Measurements from ENCODE around the gene GSN. TPM values are rescaled to one million over a fixed set of nuclear protein-coding genes. Genes with fewer than 3 reads are reported as not detected.

Gene GSN
- total and polyA plus RNA-seq, 10 of the 15 experiments (the other 5 are each of a cell fraction or from before 2014, with no cell fraction given), result 0.66 to 9.2 (median 6.2) TPM

DNA sequence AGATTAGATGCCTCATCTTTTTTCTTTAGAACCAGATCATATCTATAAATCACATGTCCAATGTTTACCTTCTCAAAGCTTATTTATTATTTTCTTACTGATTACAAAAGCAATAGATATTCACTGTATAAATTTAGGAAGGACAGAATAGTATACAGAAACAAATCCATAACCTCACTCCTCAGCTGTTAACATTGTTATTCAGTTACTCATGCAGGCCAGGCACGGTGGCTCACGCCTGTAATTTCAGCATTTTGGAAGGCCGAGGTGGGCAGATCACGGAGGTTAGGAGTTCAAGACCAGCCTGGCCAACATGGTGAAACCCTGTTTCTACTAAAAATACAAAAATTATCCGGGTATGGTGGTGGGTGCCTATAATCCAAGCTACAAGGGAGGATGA is 86.8 kb downstream of the GSN start (continued):
- TF ChIP-seq, protein P1, sequence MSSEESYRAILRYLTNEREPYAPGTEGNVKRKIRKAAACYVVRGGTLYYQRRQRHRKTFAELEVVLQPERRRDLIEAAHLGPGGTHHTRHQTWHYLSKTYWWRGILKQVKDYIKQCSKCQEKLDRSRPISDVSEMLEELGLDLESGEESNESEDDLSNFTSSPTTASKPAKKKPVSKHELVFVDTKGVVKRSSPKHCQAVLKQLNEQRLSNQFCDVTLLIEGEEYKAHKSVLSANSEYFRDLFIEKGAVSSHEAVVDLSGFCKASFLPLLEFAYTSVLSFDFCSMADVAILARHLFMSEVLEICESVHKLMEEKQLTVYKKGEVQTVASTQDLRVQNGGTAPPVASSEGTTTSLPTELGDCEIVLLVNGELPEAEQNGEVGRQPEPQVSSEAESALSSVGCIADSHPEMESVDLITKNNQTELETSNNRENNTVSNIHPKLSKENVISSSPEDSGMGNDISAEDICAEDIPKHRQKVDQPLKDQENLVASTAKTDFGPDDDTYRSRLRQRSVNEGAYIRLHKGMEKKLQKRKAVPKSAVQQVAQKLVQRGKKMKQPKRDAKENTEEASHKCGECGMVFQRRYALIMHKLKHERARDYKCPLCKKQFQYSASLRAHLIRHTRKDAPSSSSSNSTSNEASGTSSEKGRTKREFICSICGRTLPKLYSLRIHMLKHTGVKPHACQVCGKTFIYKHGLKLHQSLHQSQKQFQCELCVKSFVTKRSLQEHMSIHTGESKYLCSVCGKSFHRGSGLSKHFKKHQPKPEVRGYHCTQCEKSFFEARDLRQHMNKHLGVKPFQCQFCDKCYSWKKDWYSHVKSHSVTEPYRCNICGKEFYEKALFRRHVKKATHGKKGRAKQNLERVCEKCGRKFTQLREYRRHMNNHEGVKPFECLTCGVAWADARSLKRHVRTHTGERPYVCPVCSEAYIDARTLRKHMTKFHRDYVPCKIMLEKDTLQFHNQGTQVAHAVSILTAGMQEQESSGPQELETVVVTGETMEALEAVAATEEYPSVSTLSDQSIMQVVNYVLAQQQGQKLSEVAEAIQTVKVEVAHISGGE (CRISPR knock-in tag; IDR thresholded peaks at IDR 0.05), result no peak

DNA sequence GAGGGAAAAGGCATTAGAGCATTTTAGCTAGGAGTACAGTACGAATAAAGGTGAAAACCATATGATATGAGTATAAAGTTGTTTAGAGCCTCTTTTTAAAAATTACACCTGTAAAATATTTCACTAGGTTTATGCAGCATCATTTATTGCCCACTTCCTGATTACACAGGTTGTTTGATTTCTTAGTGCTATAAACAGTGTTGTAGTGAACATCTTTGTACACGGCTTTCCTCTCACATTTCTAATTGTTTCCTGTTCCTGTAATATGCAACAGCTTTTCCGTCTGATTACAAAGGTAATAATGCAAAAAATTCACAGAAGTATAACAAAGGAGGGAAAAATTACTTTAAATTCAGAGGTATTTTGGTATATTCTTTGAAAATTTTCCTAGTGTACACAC is 89.0 kb downstream of the GSN start:
- ChIA-PET POLR2A (no interaction called here), CTCF (interaction anchor here (0.8 to 3.3 kb wide), 4 partner anchors 37 to 144 kb away, joined by 3 to 16 read pairs (median 3); no protein-coding TSS in a partner anchor), SMC1A (ENCODE audit: uncharacterized antibody, unreplicated experiment) (interaction anchor here (1.0 kb wide), 1 partner anchor 18 kb away, joined by 3 read pairs; no protein-coding TSS in a partner anchor), RAD21 (ENCODE audit: unreplicated experiment) (interaction anchor here (1.7 to 1.8 kb wide), 2 partner anchors 9 to 12 kb away, joined by 3 to 4 read pairs; no protein-coding TSS in a partner anchor)
- Histone ChIP-seq H3K9me3 (replicated peaks; ENCODE audit: control insufficient read depth, insufficient read depth, low read length) (no peaks in the 10 kb centered on the region; the same call in 2 of the 3 replicates), H3K4me1 (ENCODE audit: control insufficient read depth, insufficient read depth, low read length) (peaks cover 29% of the 10 kb centered on the region), H3K4me3 (no peak overlapping the region), H3K36me3 (ENCODE audit: control insufficient read depth in 2 of 2, insufficient read depth in 2 of 2, low read length in 1 of 2) (no peaks in the 10 kb centered on the region), H3K27ac (ENCODE audit: control insufficient read depth, insufficient read depth) (no peak overlapping the region), H2AFZ (ENCODE audit: control insufficient read depth, low read depth, low read length) (no peak overlapping the region), H3K79me2 (ENCODE audit: control insufficient read depth, insufficient read depth, low read length) (no peaks in the 10 kb centered on the region; the same call in 1 of the 2 replicates), H3K9ac (ENCODE audit: control insufficient read depth, insufficient read depth, low read length) (no peak overlapping the region), H3K4me2 (ENCODE audit: control insufficient read depth, insufficient read depth) (no peak overlapping the region), H3K27me3 (replicated peaks in 1 of 2; ENCODE audit: control insufficient read depth in 2 of 2, insufficient read depth in 2 of 2, low read length in 1 of 2) (no peaks in the 10 kb centered on the region), H4K20me1 (ENCODE audit: control insufficient read depth, insufficient read depth) (no peaks in the 10 kb centered on the region)
- WGBS (ENCODE audit: insufficient coverage, insufficient replicate concordance, low lambda C conversion rate, missing lambda C conversion rate), result 92% methylated on average over 3 of the region's 3 CpGs
- ATAC-seq (no peak), FAIRE-seq (no peak), DNase-seq (ENCODE audit: low read depth, low spot score) (no peak)
- intact Hi-C loops (cut with micrococcal nuclease; ENCODE audit: unreplicated experiment) (no loop called here), in situ Hi-C loops (cut with MboI) (no loop called here)
- BruUV-seq (replicated peaks), result no TSS peak
- TF ChIP-seq SMAD5 (IDR thresholded peaks at IDR 0.05; ENCODE audit: low read depth), result no peak
- TF ChIP-seq ZNF622 (IDR thresholded peaks at IDR 0.05), result no peak
- TF ChIP-seq ZSCAN29 (IDR thresholded peaks at IDR 0.05), result no peak
- TF ChIP-seq, protein P2, sequence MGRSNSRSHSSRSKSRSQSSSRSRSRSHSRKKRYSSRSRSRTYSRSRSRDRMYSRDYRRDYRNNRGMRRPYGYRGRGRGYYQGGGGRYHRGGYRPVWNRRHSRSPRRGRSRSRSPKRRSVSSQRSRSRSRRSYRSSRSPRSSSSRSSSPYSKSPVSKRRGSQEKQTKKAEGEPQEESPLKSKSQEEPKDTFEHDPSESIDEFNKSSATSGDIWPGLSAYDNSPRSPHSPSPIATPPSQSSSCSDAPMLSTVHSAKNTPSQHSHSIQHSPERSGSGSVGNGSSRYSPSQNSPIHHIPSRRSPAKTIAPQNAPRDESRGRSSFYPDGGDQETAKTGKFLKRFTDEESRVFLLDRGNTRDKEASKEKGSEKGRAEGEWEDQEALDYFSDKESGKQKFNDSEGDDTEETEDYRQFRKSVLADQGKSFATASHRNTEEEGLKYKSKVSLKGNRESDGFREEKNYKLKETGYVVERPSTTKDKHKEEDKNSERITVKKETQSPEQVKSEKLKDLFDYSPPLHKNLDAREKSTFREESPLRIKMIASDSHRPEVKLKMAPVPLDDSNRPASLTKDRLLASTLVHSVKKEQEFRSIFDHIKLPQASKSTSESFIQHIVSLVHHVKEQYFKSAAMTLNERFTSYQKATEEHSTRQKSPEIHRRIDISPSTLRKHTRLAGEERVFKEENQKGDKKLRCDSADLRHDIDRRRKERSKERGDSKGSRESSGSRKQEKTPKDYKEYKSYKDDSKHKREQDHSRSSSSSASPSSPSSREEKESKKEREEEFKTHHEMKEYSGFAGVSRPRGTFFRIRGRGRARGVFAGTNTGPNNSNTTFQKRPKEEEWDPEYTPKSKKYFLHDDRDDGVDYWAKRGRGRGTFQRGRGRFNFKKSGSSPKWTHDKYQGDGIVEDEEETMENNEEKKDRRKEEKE (IDR thresholded peaks at IDR 0.05), result no peak
- no peak for TF ChIP-seq ZNF207 (IDR thresholded peaks at IDR 0.05; ENCODE audit: borderline replicate concordance)
- no peak for TF ChIP-seq ZZZ3 (IDR thresholded peaks at IDR 0.05; ENCODE audit: control insufficient read depth, insufficient read length, low read depth)
- TF ChIP-seq, protein P3, sequence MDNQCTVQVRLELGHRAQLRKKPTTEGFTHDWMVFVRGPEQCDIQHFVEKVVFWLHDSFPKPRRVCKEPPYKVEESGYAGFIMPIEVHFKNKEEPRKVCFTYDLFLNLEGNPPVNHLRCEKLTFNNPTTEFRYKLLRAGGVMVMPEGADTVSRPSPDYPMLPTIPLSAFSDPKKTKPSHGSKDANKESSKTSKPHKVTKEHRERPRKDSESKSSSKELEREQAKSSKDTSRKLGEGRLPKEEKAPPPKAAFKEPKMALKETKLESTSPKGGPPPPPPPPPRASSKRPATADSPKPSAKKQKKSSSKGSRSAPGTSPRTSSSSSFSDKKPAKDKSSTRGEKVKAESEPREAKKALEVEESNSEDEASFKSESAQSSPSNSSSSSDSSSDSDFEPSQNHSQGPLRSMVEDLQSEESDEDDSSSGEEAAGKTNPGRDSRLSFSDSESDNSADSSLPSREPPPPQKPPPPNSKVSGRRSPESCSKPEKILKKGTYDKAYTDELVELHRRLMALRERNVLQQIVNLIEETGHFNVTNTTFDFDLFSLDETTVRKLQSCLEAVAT (IDR thresholded peaks at IDR 0.05), result no peak
- TF ChIP-seq SMC3 (IDR thresholded peaks at IDR 0.05; ENCODE audit: borderline replicate concordance, low read length), result no peak
- TF ChIP-seq SMAD1 (IDR thresholded peaks at IDR 0.05; ENCODE audit: low read depth, partially characterized antibody), result no peak
- no peak for TF ChIP-seq CREB1 (IDR thresholded peaks at IDR 0.05; ENCODE audit: low read depth)
- no peak for TF ChIP-seq MYB (IDR thresholded peaks at IDR 0.05; ENCODE audit: borderline replicate concordance, low read depth, low read length)
- TF ChIP-seq, protein P4, sequence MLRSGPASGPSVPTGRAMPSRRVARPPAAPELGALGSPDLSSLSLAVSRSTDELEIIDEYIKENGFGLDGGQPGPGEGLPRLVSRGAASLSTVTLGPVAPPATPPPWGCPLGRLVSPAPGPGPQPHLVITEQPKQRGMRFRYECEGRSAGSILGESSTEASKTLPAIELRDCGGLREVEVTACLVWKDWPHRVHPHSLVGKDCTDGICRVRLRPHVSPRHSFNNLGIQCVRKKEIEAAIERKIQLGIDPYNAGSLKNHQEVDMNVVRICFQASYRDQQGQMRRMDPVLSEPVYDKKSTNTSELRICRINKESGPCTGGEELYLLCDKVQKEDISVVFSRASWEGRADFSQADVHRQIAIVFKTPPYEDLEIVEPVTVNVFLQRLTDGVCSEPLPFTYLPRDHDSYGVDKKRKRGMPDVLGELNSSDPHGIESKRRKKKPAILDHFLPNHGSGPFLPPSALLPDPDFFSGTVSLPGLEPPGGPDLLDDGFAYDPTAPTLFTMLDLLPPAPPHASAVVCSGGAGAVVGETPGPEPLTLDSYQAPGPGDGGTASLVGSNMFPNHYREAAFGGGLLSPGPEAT (IDR thresholded peaks at IDR 0.05; ENCODE audit: low read depth), result no peak
- TF ChIP-seq POLR2A (IDR thresholded peaks at IDR 0.05; ENCODE audit: low read depth, low read length), result no peak
